HG03175 (cell line): ENCODE measurements around the gene TSEN34.
"Not testable (repeated sequence)": the region's sequence is repeated elsewhere in the genome, so short reads cannot be mapped to it uniquely, and the experiment has no call there.

Experiments
- ATAC-seq: cut with Tn5 transposase; IDR thresholded peaks from one replicate; pipeline ENCODE4 v1.9.1; 2021; ENCODE audit warnings: mild to moderate bottlenecking, moderate library complexity; ENCODE audit not compliant: unreplicated experiment

Gene TSEN34

GRCh38 chr19:54207676-54207982, 16.5 kb downstream of the TSEN34 start:
- ATAC-seq: no peak

- ATAC-seq: peak; percentile 38
Observed at GRCh38 chr19:54207983-54208783, 17.1 kb downstream of the TSEN34 start.

GRCh38 chr19:54208784-54209057, 17.6 kb downstream of the TSEN34 start:
- ATAC-seq: no peak

GRCh38 chr19:54209058-54209810, 18.1 kb downstream of the TSEN34 start:
- no peak for ATAC-seq

- ATAC-seq: no peak
Observed at GRCh38 chr19:54209811-54210494, 18.8 kb downstream of the TSEN34 start.

GRCh38 chr19:54211235-54211634, 20.1 kb downstream of the TSEN34 start:
- ATAC-seq: no peak

GRCh38 chr19:54214217-54214616, 23.1 kb downstream of the TSEN34 start:
- ATAC-seq: not testable (repeated sequence)

- ATAC-seq: not testable (repeated sequence)
Observed at GRCh38 chr19:54214734-54215133, 23.6 kb downstream of the TSEN34 start.

GRCh38 chr19:54216869-54217268, 25.8 kb downstream of the TSEN34 start:
- no peak for ATAC-seq

GRCh38 chr19:54217517-54218247, 26.6 kb downstream of the TSEN34 start:
- ATAC-seq: not testable (repeated sequence)

- no peak for ATAC-seq
Observed at GRCh38 chr19:54218259-54218658, 27.2 kb downstream of the TSEN34 start.

- ATAC-seq: no peak
Observed at GRCh38 chr19:54218960-54219661, 28.0 kb downstream of the TSEN34 start.

GRCh38 chr19:54219702-54220101, 28.6 kb downstream of the TSEN34 start:
- ATAC-seq: not testable (repeated sequence)

GRCh38 chr19:54221947-54222346, 30.8 kb downstream of the TSEN34 start:
- ATAC-seq: not testable (repeated sequence)

- not testable (repeated sequence) for ATAC-seq
Observed at GRCh38 chr19:54222474-54223276, 31.6 kb downstream of the TSEN34 start, which contains the start of gene LILRB3. TSS of gene LILRB3 (minus strand) at chr19:54223007. CDS start at chr19:54222976, 31 bp downstream.

GRCh38 chr19:54223277-54223936, 32.3 kb downstream of the TSEN34 start:
- not testable (repeated sequence) for ATAC-seq

- ATAC-seq: not testable (repeated sequence)
Observed at GRCh38 chr19:54223937-54224281, 32.8 kb downstream of the TSEN34 start.

GRCh38 chr19:54224619-54225018, 33.5 kb downstream of the TSEN34 start:
- not testable (repeated sequence) for ATAC-seq

GRCh38 chr19:54229146-54229545, 38.0 kb downstream of the TSEN34 start:
- no peak for ATAC-seq
